ENCODE data around the gene SSBP1.
"Not testable (repeated sequence)": the region's sequence is repeated elsewhere in the genome, so short reads cannot be mapped to it uniquely, and the experiment has no call there.

SSBP1 gene

GRCh38 chr7:141737836-141738591 lies at the start of gene SSBP1:
SSBP1 (plus strand) TSS chr7:141738358; CDS start chr7:141739167, 809 bp downstream.
- DNase-seq: peak; percentile 99

DNA sequence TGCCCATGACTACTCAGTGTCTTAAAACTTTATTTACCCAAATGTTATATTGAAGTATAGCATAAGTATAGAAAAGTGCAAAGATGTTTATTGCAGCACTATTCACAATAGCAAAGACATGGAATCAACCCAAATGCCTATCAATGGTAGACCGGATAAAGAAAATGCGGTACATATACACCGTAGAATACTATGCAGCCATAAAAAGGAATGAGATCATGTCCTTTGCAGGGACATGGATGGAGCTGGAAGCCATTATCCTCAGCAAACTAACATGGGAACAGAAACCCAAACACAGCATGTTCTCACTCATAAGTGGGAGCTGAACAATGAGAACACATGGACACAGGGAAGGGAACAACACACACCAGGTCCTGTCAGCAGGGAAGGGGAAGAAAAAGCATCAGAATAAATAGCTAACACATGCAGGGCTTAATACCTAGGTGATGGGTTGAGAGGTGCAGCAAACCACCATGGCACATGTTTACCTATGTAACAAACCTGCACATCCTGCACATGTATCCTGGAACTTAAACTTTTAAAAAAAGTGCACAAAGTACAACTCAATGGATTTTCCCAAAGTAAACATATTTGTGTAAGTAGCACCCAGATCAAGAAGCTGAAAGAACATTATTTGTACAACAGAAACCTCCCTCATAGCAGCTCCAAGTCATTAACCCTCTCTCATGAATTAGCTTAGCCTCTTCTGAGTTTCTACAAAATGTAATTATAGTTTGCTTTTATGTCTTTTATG lies 48.9 kb upstream of the SSBP1 start:
- not testable (repeated sequence) for DNase-seq

GRCh38 chr7:141691540-141691939 lies 46.6 kb upstream of the SSBP1 start:
- DNase-seq: no peak

DNA sequence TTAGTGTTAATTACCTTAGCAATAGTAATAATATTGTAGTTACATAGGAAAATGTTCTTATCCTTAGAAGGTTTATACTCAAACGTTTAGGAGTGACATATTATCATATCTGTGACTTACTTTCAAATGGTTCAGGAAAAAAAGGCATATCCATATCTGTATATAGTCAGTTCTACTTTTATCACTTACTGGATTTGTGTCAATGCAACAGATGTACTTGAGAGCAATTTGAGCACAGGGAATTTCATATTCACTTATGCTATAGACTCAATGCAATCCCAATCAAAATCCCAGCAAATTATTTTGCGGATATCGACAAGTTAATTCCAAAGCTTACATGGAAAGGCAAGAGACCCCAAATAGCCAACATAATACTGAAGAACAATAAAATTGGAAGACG lies 46.2 kb upstream of the SSBP1 start:
- DNase-seq: no peak

GRCh38 chr7:141693082-141693481 lies 45.1 kb upstream of the SSBP1 start:
- no peak for DNase-seq

DNA sequence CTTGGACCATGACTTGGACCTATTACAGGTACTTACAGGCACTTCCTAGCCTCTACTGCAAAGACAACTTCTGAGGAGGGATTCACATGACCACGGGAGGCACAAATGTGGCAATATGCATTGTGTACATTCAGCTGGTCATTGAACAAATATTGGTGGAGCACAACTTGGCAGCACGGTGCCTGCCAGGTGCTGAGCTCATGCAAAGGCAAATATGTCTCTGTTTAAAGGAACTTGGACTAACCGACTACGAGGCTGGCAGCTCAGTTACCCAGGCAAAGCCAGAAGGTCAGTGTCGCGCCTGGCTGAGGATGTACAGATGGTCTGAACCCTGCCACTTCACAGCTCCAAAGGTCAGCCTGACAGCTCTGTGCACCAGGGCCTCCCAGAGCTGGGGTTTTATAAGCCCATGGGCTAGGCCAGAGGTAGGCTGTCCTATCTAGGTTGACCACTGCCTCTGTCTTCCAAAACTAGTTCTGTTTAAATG lies 42.3 kb upstream of the SSBP1 start:
- DNase-seq: no peak

DNA sequence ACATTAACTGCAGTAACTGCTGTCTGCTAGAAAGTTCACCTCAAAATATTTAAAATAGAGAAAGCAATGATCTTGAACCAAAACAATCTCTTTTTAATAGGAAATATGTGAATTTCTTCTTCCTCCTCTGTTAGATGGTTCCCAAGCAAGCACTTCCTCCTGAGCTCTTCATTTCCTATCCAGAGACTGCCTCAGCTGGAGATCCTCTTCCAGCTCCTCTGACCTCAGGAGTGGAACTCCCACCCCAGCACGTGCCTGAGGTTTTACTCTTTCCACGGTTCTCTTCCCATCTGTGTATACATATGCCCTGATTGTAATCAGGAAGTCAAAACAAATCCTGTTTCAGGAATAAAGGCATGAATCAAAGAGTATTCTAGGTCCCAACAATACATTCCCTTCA lies 41.8 kb upstream of the SSBP1 start:
- peak; percentile 16 to 17 for DNase-seq

DNA sequence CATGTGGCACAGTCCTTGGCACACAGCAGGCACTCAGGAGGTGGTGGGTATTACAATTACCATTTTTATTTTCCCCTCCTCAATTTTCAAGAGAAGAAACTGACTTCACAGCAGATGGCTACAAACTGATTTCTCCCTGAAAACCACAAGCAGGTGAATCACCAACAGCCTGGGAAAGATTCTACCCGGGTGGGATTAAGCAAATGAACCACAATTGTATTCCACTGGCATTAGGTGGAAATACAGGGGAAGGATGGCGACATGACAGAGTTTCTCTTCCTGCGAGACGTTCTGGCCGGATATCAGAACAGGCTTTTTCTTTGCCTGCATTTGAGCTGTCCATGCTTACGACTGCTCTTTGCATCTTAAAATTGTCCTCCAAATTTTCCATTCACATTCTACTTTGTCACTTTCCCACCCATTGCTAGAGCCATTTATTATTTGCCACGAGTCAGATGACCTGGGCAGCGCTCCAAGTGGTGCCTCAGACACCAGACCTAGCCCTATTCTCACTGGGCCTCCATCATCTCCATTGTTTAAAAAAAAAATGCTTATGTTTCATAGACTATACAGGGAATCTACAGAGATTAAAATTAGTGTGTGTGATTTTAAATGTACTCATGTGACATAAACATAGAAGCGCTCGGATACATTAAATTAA lies 40.8 kb upstream of the SSBP1 start:
- no peak for DNase-seq

DNA sequence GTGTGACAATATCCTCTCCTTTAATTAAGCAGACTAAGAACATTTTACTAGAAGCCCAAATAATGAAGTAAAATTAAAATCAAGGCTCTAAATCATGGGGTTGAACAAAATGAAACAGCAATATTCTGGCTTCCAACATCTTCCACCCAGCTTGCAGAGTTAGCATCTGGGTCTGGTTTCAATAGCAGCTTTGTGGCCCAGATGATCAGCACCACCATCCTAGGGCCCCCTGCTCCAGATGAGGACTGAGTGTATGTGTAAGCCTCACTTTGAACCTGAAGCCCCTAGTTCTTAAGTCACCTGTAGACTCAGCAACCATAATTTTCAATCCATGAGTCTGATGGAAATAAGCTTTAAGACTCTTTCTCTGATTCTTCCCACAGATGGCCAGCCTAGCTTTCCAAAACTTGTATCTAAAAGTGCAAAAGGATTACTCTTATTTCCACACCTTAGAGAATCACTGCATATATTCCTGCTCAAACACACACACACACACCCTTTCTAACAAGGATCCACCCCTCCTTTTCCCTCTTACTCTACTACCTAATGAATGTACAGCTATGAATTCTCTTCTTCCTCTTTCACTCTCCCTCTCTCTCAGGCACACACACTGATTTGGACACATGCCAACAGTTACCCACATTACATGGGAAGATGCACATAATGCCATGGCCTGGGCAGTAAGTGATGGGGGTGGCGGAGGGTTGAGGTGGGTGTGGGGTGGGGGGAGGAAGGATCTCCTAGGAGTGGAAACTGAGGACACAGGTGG lies 39.7 kb upstream of the SSBP1 start:
- peak in 1 of 2 experiments; percentile 3 for DNase-seq

DNA sequence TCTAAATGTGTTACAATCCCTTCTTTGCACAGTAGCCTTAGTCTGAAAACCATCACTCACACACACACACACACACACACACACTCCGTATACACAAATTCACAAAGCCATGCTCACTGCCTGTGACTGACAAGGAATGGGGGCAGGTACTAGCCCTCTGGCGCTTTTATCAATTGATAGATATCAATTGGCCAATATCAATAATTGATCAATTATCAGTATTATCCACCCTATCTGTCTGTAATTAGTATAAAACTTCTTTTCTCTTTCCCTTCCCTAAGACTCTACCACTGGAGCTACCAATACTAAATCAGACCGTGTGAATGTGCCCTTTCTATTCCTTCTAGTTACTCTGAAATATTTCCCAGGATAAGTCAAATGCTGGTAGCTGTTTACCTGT lies 38.3 kb upstream of the SSBP1 start:
- no peak for DNase-seq

DNA sequence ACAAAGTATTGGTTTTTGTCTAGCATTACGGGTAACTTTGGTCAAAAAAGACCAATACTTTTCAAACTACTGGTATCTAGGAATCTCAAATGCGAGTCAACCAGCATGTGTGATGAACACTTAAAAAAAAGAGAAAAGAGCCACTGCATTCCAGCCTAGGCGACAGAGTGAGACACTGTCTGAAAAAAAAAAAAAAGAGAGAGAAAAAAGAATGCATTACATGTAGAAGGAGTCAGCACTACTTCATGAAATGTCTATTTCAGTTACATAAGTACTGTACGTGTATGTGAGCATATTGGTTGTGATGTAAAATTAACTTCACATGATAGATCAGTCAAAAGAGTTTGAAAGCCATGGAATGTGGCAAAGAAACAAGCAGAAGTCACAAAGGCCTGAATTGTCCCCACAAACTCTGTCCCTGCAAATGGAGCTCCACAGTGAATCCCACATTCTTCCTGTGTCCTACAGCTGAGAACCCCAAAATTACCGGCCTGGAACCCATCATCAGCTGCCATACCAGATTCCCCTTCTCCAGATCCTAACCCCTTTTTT lies 37.8 kb upstream of the SSBP1 start:
- no peak for DNase-seq

DNA sequence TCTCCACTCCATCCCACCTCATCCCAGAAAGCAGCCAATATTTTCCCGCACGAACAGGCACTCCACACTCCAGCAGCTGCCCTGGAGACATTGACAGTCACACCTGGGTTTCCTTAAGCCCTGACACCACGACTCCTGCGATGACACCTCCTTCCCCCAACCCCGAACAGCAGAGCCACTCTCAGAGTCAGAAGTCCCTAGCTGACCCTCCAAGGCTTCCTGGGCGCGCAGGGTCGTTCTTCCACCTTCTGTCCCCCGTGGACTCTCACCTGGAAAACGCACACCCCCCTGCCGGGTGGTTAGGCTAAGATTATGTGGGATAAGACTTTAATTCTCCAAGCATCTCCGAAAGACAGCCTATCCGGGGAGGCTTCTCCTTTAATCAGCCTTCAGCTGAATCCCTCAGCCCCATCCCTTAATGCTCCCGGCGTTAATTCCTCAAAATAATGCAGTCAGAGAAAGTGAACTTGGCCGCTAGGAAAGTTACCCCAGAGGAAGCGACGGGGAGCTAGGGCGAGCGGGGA lies 37.2 kb upstream of the SSBP1 start:
- DNase-seq: peak; percentile 15 to 28

GRCh38 chr7:141701489-141702046 lies 36.6 kb upstream of the SSBP1 start:
- DNase-seq: peak; percentile 45 to 47

- no peak for DNase-seq
Measured at GRCh38 chr7:141702047-141702567, 36.1 kb upstream of the SSBP1 start, which contains the start of gene DENND11. DENND11 (minus strand) TSS chr7:141702166; CDS start chr7:141702153, 13 bp downstream.

DNA sequence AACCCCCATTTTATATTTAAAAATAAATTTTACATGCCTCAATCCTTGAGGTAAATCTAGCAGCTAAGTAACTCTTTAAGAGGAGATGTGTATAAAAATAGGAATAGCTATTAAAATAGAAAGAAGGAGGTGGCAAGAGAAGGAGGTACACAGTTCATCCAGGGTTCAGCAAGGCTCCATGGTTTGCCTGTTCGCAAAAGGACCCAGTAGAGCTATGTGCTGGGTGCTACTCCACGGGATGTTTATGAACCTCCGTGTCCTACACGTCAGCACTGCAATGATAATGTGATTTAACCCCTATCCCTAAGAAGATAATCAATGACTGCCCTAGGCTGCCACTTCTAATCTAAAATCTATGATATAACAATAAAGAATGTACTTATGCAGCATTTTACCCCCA lies 35.3 kb upstream of the SSBP1 start:
- DNase-seq: no peak

GRCh38 chr7:141704112-141704511 lies 34.0 kb upstream of the SSBP1 start:
- no peak for DNase-seq

- DNase-seq: no peak
Measured at GRCh38 chr7:141704741-141705140, 33.4 kb upstream of the SSBP1 start.

DNA sequence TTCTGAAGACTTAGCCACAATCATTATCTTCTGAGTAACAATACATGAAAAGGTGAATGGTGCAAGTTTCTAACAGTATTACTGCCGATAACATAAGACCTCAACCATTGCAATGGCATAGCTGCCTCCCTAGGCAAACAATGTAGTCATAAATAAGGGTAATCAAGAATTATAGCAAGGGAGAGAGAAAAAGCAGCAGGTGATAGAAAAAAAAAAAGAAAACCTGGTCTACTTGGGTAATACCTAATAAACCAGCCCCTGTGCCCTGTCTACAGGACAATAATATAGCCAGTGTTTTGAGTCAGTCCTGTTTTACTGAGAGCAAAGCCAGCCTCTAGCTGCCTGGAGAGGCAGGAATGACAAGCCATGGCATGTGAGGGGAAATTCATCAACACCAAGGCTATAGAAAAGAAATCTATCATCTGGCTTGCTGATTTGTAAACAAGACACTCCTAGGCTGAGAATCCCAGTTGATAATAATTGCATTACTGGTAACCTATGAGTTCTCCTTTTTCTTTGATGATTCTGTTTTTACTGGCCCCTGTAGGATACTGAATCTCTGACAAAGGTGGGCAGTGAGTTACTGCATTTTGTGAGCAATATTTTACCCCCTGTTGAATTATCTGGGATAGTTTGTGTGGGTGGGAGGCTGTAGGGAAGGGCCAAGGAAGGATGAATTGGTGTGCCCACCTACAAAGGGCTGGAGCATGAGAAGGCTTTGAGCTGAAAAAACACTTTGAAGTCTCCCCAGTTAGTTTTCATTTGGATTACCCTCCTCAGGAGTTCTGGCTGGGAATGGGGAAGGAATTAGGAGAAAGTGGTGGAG lies 31.7 kb upstream of the SSBP1 start:
- DNase-seq: no peak

DNA sequence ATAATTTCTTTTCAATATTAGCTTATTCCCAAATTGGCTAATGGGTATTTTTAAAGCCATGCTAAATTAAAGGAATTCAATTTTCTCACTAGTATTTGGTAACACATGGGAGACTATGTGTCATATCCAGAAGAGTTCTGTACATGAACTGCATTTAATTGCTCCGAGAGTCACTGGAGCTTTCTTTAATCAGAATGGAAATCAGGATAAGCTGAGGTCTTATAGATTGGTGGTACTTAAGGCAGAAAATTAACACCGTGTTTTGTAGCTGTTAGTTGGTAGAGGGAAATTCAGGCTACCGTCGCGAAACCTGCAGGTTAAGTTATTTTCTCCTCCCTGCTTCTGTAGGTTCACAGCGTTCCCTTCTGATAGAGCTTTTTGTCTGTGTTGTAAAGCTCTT lies 29.8 kb upstream of the SSBP1 start, which contains the start of gene WEE2:
Gene WEE2 (plus strand): TSS at position 3 of the 400 bp plus-strand sequence. CDS start 406 bp downstream, outside the sequence.
- no peak for DNase-seq

DNA sequence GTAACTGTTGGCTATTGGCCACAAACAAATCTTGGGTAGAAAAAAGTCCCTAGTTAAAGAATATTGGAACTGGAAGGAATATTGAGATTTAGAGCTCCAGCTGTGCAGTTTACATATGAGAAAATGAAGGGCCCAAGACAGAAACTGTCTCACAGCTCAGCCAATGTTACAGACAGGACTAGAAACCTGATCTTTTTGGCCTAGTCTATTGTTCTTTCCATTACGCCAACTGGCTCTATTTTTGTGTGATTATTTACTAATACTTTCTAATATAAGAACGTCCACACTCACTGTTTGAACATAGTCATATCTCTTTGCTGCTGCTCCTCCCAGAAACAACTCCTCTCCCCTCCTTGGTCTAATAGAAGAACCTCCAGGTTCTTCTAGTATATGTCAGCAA lies 28.8 kb upstream of the SSBP1 start:
- DNase-seq: no peak

Data from Kasumi-1 (cell line).